ENCODE measurements around the gene XKR8. TPM values are rescaled to one million over a fixed set of nuclear protein-coding genes. Genes with fewer than 3 reads are reported as not detected.

The XKR8 gene
- total and polyA plus RNA-seq, 7 donors, result 4.2 to 13.8 (median 5.4) TPM

DNA sequence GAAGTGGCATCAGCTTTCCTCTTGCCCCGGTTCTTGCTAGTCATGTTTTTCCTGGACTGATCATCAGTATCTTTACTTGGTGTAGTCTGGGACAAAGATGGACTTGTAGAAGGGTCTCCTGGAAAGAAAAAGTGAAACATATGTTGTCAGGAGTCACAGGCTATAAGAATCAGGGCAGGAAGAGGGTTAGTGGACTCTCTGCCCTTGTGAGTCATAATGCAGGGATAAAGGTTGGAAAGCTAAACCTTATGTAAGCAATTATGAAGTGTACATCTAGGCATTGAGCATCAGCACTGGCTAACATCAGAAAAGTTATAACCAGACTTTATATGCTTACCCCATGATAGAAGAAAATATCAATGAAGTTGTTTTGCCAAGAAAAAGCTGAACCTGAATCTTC, 51.2 kb downstream of the XKR8 start:
- Histone ChIP-seq H3K4me3 (no peak overlapping the region), H3K9me3 (no peaks in the 10 kb centered on the region), H3K4me1 (no peaks in the 10 kb centered on the region), H3K36me3 (peaks cover 0 to 52% (median 17%) of the 10 kb centered on the region in 4 donors), H3K27me3 (no peaks in the 10 kb centered on the region), H3K27ac (no peak overlapping the region)
- intact Hi-C loops (cut with DNase I), result no loop called here
- DNase-seq, result no peak
- WGBS, 2 donors, result 76 to 99% methylated on average over 1 of the region's 1 CpG
- no peak for TF ChIP-seq EP300 (IDR thresholded peaks at IDR 0.05)
- no peak for TF ChIP-seq POLR2AphosphoS5 (IDR thresholded peaks at IDR 0.05)
- no peak for TF ChIP-seq POLR2A (IDR thresholded peaks at IDR 0.05)
- TF ChIP-seq, protein P1, sequence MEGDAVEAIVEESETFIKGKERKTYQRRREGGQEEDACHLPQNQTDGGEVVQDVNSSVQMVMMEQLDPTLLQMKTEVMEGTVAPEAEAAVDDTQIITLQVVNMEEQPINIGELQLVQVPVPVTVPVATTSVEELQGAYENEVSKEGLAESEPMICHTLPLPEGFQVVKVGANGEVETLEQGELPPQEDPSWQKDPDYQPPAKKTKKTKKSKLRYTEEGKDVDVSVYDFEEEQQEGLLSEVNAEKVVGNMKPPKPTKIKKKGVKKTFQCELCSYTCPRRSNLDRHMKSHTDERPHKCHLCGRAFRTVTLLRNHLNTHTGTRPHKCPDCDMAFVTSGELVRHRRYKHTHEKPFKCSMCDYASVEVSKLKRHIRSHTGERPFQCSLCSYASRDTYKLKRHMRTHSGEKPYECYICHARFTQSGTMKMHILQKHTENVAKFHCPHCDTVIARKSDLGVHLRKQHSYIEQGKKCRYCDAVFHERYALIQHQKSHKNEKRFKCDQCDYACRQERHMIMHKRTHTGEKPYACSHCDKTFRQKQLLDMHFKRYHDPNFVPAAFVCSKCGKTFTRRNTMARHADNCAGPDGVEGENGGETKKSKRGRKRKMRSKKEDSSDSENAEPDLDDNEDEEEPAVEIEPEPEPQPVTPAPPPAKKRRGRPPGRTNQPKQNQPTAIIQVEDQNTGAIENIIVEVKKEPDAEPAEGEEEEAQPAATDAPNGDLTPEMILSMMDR (IDR thresholded peaks at IDR 0.05), result no peak

Other genes starting within 250 kb of the XKR8 start
- gene FAM76A, start 234.0 kb upstream of the XKR8 start, total RNA-seq, result 10 to 100 TPM; 11.9 to 24.3 (median 19.1) TPM
- 1 to 10 TPM; 3.6 to 5.3 (median 4.6) TPM for gene FAM76A, start 234.0 kb upstream of the XKR8 start, polyA plus RNA-seq
- gene STX12, start 186.8 kb upstream of the XKR8 start, total RNA-seq, result 10 to 100 TPM; 54.0 to 63.8 (median 58.8) TPM
- 10 to 100 TPM; 38.5 to 78.6 (median 46.8) TPM for gene STX12, start 186.8 kb upstream of the XKR8 start, polyA plus RNA-seq
- gene PPP1R8, start 129.2 kb upstream of the XKR8 start, total RNA-seq, result 10 to 100 TPM; 25.8 to 37.5 (median 36.1) TPM
- gene PPP1R8, start 129.2 kb upstream of the XKR8 start, polyA plus RNA-seq, result 10 to 100 TPM; 31.2 to 31.8 (median 31.7) TPM
- 10 to 100 TPM; 13.7 to 23.5 (median 18.9) TPM for gene THEMIS2, start 87.4 kb upstream of the XKR8 start, total RNA-seq
- 10 to 100 TPM in 2 of 3 donors, 1 to 10 TPM in 1; 9.0 to 32.2 (median 14.8) TPM for gene THEMIS2, start 87.4 kb upstream of the XKR8 start, polyA plus RNA-seq
- gene RPA2, start 45.4 kb upstream of the XKR8 start, total RNA-seq, result 10 to 100 TPM; 13.8 to 30.0 (median 23.2) TPM
- gene RPA2, start 45.4 kb upstream of the XKR8 start, polyA plus RNA-seq, result 10 to 100 TPM; 26.4 to 34.9 (median 26.6) TPM
- under 1 TPM in 2 of 4 donors, not detected in 2; 0.28 to 0.71 TPM for gene SMPDL3B, start 25.0 kb upstream of the XKR8 start, total RNA-seq
- gene SMPDL3B, start 25.0 kb upstream of the XKR8 start, polyA plus RNA-seq, result 10 to 100 TPM in 2 of 3 donors, 1 to 10 TPM in 1; 7.2 to 19.5 (median 13.6) TPM
- 1 to 10 TPM; 7.8 to 10.0 (median 8.8) TPM for gene EYA3, start 128.6 kb downstream of the XKR8 start, total RNA-seq
- gene EYA3, start 128.6 kb downstream of the XKR8 start, polyA plus RNA-seq, result 1 to 10 TPM; 2.4 to 9.2 (median 4.2) TPM
- gene PTAFR, start 216.7 kb downstream of the XKR8 start, total RNA-seq, result 1 to 10 TPM; 4.1 to 8.0 (median 4.7) TPM
- 1 to 10 TPM; 1.8 to 9.9 (median 4.2) TPM for gene PTAFR, start 216.7 kb downstream of the XKR8 start, polyA plus RNA-seq

Data from sigmoid colon (tissue), 7 donors.